Gastroesophageal sphincter (tissue), 4 donors: ENCODE data around the gene ETFA. TPM values are rescaled to one million over a fixed set of nuclear protein-coding genes. Genes with fewer than 3 reads are reported as not detected.

Source experiments
- ATAC-seq: fragments of 150-250 bp; one replicate; pipeline ENCODE4 v1.9.1; 2016; ENCODE audit warnings: mild to moderate bottlenecking, moderate library complexity
- H3K27ac ChIP-seq, 4 donors: fragments of 200-600 bp; sonication (generic) in 3 of 4; 1 replicate in 3 of 4; 2 replicates in 1 of 4; pipeline ENCODE4 v1.5.1; 2016 to 2019
- H3K27me3 ChIP-seq: fragments of 200-600 bp; sonication (generic); one replicate; pipeline ENCODE4 v1.5.1; 2019
- H3K36me3 ChIP-seq, 2 donors: fragments of 200-600 bp; sonication (generic); one replicate each; pipeline ENCODE4 v1.5.1; 2019; ENCODE audit warnings: control low read depth in 1 of 2
- H3K4me1 ChIP-seq, 3 donors: fragments of 200-600 bp; sonication (generic); 1 replicate in 2 of 3; 2 replicates in 1 of 3; pipeline ENCODE4 v1.5.1; 2016 to 2019; ENCODE audit warnings: control low read depth in 2 of 3
- H3K4me3 ChIP-seq, 2 donors: fragments of 200-600 bp; sonication (generic); one replicate each; pipeline ENCODE4 v1.5.1; 2019; ENCODE audit warnings: mild to moderate bottlenecking in 1 of 2, moderate library complexity in 1 of 2
- H3K9me3 ChIP-seq, 3 donors: fragments of 200-600 bp; sonication (generic); one replicate each; pipeline ENCODE4 v1.5.1; 2017 to 2019; ENCODE audit warnings: control low read depth in 2 of 3
- CTCF ChIP-seq, 4 experiments: fragments of 200-600 bp in 2 of 4; fragments of 450-650 bp in 2 of 4; sonication (generic) in 1 of 4; IDR thresholded peaks; one replicate each; pipeline ENCODE4 v1.5.1; 2017 to 2019; ENCODE audit warnings: antibody characterized with exemption in 4 of 4, mild to moderate bottlenecking in 2 of 4, moderate library complexity in 2 of 4
- EP300 ChIP-seq: sonication (generic); formaldehyde crosslinking; IDR thresholded peaks from one replicate; pipeline ENCODE4 v1.6.1; 2017; ENCODE audit warnings: antibody characterized with exemption, mild to moderate bottlenecking
- POLR2A ChIP-seq, 2 donors: fragments of 450-650 bp; IDR thresholded peaks; one replicate each; pipeline ENCODE4 v1.6.1; 2017; ENCODE audit warnings: antibody characterized with exemption in 2 of 2, mild to moderate bottlenecking in 2 of 2, moderate library complexity in 1 of 2
- POLR2AphosphoS5 ChIP-seq: sonication (generic); formaldehyde crosslinking; IDR thresholded peaks from one replicate; pipeline ENCODE4 v1.6.1; 2017; ENCODE audit warnings: antibody characterized with exemption
- WGBS, 2 donors: methylation state at CpG; one replicate each; pipeline ENCODE4 v1.1.5; 2018; ENCODE audit warnings: low coverage in 1 of 2; 5-methylcytosine and 5-hydroxymethylcytosine counted together
- total RNA-seq, 4 donors: library from RNA; depleted of rRNA; stranded (reverse); fragments of >200 nt; gene quantifications; one replicate each; pipeline ENCODE4 v1.1.0, GENCODE V29; 2016

ETFA gene
- total RNA-seq, 4 donors from 2014 or later, result 113 to 168 (median 137) TPM

- no peak for ATAC-seq
- 71 to 75% methylated on average over 2 to 3 of the region's 3 CpGs for WGBS, 2 donors
- H3K27ac ChIP-seq, result no peak overlapping the region
- H3K4me3 ChIP-seq, result no peak overlapping the region
- H3K4me1 ChIP-seq, result peaks cover 0 to 5% (median 0%) of the 10 kb centered on the region in 3 donors
- TF ChIP-seq POLR2A (IDR thresholded peaks at IDR 0.05), result no peak
- no peak for TF ChIP-seq POLR2AphosphoS5
- no peak for TF ChIP-seq CTCF (IDR thresholded peaks at IDR 0.05)
- no peak for TF ChIP-seq EP300
- peaks cover 0 to 11% of the 10 kb centered on the region in 2 donors for H3K36me3 ChIP-seq
- H3K9me3 ChIP-seq, result no peaks in the 10 kb centered on the region
- H3K27me3 ChIP-seq, result no peaks in the 10 kb centered on the region
These were observed 57.4 kb downstream of the ETFA start for GRCh38 chr15:76253691-76254473.

GRCh38 chr15:76252249-76252648 is 59.0 kb downstream of the ETFA start:
- no peaks in the 10 kb centered on the region for H3K36me3 ChIP-seq
- no peak overlapping the region for H3K4me3 ChIP-seq
- no peak for TF ChIP-seq EP300
- TF ChIP-seq POLR2A (IDR thresholded peaks at IDR 0.05), result no peak
- no peak for TF ChIP-seq POLR2AphosphoS5
- TF ChIP-seq CTCF (IDR thresholded peaks at IDR 0.05), result no peak
- no peak overlapping the region for H3K27ac ChIP-seq
- no peaks in the 10 kb centered on the region for H3K27me3 ChIP-seq
- no peaks in the 10 kb centered on the region for H3K9me3 ChIP-seq
- ATAC-seq, result no peak
- H3K4me1 ChIP-seq, result peaks cover 0 to 5% (median 0%) of the 10 kb centered on the region in 3 donors
- WGBS, 2 donors, result 72 to 76% methylated on average over 2 of the region's 2 CpGs

DNA sequence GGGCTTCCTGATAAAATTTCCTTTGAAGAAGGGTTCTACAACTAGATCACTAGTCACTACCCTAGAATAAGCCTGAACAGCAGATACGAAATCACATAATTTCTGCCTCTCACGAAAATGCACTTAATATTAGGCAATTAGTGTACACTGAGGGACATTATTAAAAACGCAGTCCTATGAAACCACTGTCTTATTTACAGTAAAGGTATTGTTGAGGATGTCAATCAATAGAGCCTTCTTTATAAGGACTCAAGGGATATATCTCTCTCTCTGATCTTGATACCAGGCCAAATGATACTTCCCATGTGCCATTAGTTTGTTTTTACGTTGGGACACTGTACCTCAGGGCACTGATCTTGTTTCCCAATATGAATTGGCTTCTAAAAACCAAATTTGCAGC is 59.6 kb downstream of the ETFA start:
- Histone ChIP-seq H3K27ac (no peak overlapping the region), H3K4me3 (no peak overlapping the region), H3K27me3 (no peaks in the 10 kb centered on the region), H3K36me3 (no peaks in the 10 kb centered on the region), H3K4me1 (peaks cover 0 to 5% (median 0%) of the 10 kb centered on the region in 3 donors), H3K9me3 (no peaks in the 10 kb centered on the region)
- ATAC-seq, result no peak
- no peak for TF ChIP-seq CTCF (IDR thresholded peaks at IDR 0.05)
- TF ChIP-seq POLR2AphosphoS5, result no peak
- no peak for TF ChIP-seq POLR2A (IDR thresholded peaks at IDR 0.05)
- no peak for TF ChIP-seq EP300
- WGBS, 2 donors, result 91% methylated on average over 2 to 4 of the region's 4 CpGs

DNA sequence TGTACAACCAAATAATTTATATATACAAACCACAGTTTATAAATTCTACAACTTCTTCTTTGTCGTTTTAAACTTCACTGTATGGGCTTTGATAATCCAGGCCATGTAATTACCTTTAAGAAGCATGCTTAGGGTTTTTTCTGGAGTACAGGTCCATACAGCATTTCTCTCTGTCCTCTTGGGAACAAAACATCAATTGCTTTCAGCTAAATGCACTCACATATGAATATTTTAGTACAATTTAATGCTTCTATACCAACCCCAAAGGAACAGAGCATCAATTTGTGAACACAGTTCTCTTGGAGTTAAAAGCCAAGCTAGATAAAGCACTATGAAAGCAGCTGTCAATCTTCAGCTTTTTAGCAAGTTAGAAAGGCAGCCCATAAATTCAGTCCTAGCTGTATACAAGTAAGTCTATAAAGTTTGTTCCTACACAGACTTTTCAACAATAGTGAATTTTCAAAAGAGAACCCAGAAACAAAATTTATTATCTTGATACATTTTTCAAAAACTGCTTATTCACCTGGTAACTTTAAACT is 66.1 kb downstream of the ETFA start:
- H3K9me3 ChIP-seq, result no peaks in the 10 kb centered on the region
- H3K36me3 ChIP-seq, result peaks cover 0 to 12% of the 10 kb centered on the region in 2 donors
- no peak overlapping the region for H3K27ac ChIP-seq
- no peaks in the 10 kb centered on the region for H3K27me3 ChIP-seq
- no peaks in the 10 kb centered on the region for H3K4me1 ChIP-seq
- 67 to 80% methylated on average over 1 of the region's 1 CpG for WGBS, 2 donors
- H3K4me3 ChIP-seq, result no peak overlapping the region
- TF ChIP-seq EP300 (no peak), POLR2AphosphoS5 (no peak), CTCF (IDR thresholded peaks at IDR 0.05) (no peak), POLR2A (IDR thresholded peaks at IDR 0.05) (no peak)
- no peak for ATAC-seq

- WGBS, 2 donors, result 48 to 75% methylated on average over 1 of the region's 1 CpG
- ATAC-seq, result no peak
- H3K27ac ChIP-seq, result no peak overlapping the region
These were observed 71.5 kb downstream of the ETFA start for GRCh38 chr15:76239786-76240185.

More at GRCh38 chr15:76239786-76240185, 71.5 kb downstream of the ETFA start:
- Histone ChIP-seq H3K27me3 (no peaks in the 10 kb centered on the region), H3K4me1 (peaks cover 0 to 13% (median 0%) of the 10 kb centered on the region in 3 donors), H3K4me3 (no peak overlapping the region), H3K9me3 (no peaks in the 10 kb centered on the region), H3K36me3 (peaks cover 0 to 12% of the 10 kb centered on the region in 2 donors)
- TF ChIP-seq POLR2A (IDR thresholded peaks at IDR 0.05) (no peak), POLR2AphosphoS5 (no peak), CTCF (IDR thresholded peaks at IDR 0.05) (no peak), EP300 (no peak)
